BE2C (cell line): ENCODE data around the gene GRAMD2B. TPM values are rescaled to one million over a fixed set of nuclear protein-coding genes. Genes with fewer than 3 reads are reported as not detected.
A peak's percentile ranks its signal among the peaks of the same experiment; 100 is the strongest.
"Not testable (repeated sequence)": the region's sequence is repeated elsewhere in the genome, so short reads cannot be mapped to it uniquely, and the experiment has no call there.

Experiments
- DNase-seq: peaks from one replicate; pipeline ENCODE4 v3.0.0-alpha.2; 2020
- H3K27me3 ChIP-seq: fragments of 250-450 bp; sonication (Bioruptor Pico); 2 replicates; pipeline ENCODE4 v1.5.1; 2020; ENCODE audit warnings: mild to moderate bottlenecking
- H3K36me3 ChIP-seq: fragments of 250-450 bp; sonication (Bioruptor Pico); 2 replicates; pipeline ENCODE4 v1.5.1; 2020; ENCODE audit warnings: mild to moderate bottlenecking
- H3K4me1 ChIP-seq: fragments of 250-450 bp; sonication (Bioruptor Pico); 2 replicates; pipeline ENCODE4 v1.5.1; 2020
- H3K4me3 ChIP-seq: 2 replicates; pipeline ENCODE4 v1.5.1; 2011; ENCODE audit warnings: low read depth, low read length
- H3K9me3 ChIP-seq: fragments of 250-450 bp; sonication (Bioruptor Pico); 2 replicates; pipeline ENCODE4 v1.5.1; 2020
- polyA plus RNA-seq: library from polyadenylated mRNA; unstranded; fragments of >200 nt; gene quantifications from one replicate; pipeline ENCODE4 v1.2.1, GENCODE V29; 2012; ENCODE audit warnings: low read depth, missing spikeins; ENCODE audit not compliant: insufficient read length, insufficient read depth
- TF ChIP-seq, protein P1 (sequence below): IDR thresholded peaks from 2 replicates; pipeline ENCODE4 v1.5.1; 2012; ENCODE audit warnings: mild to moderate bottlenecking, low read depth, low read length

Gene GRAMD2B, protein sequence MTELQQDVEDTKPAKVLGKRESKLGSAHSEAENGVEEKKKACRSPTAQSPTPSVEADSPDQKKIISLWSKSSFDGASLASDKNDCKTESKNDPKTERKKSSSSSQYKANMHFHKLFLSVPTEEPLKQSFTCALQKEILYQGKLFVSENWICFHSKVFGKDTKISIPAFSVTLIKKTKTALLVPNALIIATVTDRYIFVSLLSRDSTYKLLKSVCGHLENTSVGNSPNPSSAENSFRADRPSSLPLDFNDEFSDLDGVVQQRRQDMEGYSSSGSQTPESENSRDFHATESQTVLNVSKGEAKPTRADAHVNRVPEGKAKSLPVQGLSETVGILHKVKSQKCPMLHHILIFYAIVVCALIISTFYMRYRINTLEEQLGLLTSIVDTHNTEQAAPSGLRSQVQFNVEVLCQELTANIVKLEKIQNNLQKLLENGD
- polyA plus RNA-seq = not detected

DNA sequence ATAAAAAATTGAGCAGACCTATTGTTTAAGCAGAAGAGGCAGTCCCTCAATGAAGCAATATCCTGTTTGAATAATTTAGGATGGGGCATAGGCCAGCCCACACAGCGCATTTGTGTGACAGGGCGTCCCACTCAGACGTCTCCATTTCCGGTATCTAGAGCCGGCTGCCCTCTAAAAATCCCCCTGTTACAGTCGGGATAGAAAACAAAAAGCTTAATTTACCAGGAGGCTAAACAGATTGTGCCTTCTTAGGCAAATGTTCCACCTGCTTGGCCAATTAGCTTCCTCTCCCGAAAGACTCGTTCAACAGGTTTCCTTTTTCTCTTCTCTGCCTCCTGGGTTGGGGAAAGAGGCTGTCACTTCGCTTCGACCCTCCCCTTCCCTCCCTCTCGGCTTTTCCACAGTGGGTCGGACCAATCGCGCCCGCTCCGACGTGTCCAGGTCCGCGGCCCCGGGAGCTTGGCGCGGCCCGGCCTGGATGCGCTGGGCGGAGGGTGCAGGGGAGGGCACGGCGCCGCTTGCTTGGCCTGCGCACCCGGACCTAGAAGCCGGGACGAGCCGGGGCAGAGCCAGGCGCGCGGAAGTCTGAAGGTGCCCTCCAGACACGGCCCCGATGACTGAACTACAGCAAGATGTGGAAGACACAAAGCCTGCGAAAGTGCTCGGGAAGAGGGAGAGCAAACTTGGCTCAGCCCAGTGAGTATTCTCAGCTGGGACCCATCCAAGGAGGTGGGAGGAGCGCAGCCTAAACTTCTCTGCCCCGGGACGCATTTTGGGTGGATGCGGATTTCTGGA lies at the start of gene GRAMD2B:
TSS of gene GRAMD2B (plus strand) at position 416 of the 795 bp plus-strand sequence. CDS start at position 614, 198 bp downstream.
- peak; percentile 22 for DNase-seq
- H3K4me3 ChIP-seq = peak within 1 kb of the TSS; percentile 32

DNA sequence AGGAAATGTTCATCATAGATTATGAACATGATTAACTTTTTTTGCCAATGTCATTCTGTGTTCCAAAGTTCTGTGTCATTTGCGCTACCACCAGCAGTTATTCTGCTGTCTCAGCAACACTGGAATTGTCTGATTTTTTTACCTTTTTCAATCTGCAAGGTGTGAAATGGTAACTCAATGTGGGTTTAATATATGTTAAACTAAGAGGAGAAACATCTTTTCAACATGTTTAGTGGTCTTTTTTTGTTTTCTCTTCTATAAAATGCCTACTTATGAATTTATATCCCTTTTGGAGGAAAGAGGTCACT lies 49.1 kb upstream of the GRAMD2B start:
- H3K4me3 ChIP-seq = no peak overlapping the region
- H3K36me3 ChIP-seq = no peaks in the 10 kb centered on the region
- no peaks in the 10 kb centered on the region for H3K9me3 ChIP-seq
- no peaks in the 10 kb centered on the region for H3K4me1 ChIP-seq
- no peaks in the 10 kb centered on the region for H3K27me3 ChIP-seq
- TF ChIP-seq, protein P1, sequence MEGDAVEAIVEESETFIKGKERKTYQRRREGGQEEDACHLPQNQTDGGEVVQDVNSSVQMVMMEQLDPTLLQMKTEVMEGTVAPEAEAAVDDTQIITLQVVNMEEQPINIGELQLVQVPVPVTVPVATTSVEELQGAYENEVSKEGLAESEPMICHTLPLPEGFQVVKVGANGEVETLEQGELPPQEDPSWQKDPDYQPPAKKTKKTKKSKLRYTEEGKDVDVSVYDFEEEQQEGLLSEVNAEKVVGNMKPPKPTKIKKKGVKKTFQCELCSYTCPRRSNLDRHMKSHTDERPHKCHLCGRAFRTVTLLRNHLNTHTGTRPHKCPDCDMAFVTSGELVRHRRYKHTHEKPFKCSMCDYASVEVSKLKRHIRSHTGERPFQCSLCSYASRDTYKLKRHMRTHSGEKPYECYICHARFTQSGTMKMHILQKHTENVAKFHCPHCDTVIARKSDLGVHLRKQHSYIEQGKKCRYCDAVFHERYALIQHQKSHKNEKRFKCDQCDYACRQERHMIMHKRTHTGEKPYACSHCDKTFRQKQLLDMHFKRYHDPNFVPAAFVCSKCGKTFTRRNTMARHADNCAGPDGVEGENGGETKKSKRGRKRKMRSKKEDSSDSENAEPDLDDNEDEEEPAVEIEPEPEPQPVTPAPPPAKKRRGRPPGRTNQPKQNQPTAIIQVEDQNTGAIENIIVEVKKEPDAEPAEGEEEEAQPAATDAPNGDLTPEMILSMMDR = no peak
- no peak for DNase-seq

More for the DNA sequence above, at the start of gene GRAMD2B:
- H3K36me3 ChIP-seq = no peaks in the 10 kb centered on the region
- TF ChIP-seq, protein P1 = no peak
- H3K4me1 ChIP-seq = no peaks in the 10 kb centered on the region
- H3K9me3 ChIP-seq = no peaks in the 10 kb centered on the region
- peaks cover 8% of the 10 kb centered on the region; the same call in 1 of the 2 replicates for H3K27me3 ChIP-seq

DNA sequence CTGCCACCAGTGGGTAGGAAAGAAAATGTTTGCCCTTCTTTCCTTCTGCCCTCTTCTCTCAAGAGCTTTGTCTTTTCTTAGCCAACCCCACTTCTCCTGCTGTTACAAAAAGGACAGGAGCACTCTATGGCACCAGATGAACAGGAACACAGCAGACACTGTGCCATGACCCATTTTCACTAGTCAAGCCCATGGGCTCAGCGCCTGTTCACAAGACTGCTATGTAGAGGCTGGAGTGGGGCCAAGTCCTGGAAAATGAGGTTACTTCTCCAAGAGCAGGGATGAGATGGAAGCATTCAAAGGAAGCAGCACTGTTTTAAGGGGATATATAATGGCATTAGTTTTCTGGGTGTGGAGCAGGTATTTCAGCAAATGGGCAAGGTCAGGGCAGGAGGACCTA lies 46.8 kb upstream of the GRAMD2B start:
- peak; percentile 16 for DNase-seq
- no peaks in the 10 kb centered on the region for H3K4me1 ChIP-seq
- no peaks in the 10 kb centered on the region for H3K9me3 ChIP-seq
- no peaks in the 10 kb centered on the region for H3K36me3 ChIP-seq
- H3K4me3 ChIP-seq = no peak overlapping the region
- H3K27me3 ChIP-seq = no peaks in the 10 kb centered on the region
- TF ChIP-seq, protein P1 = no peak

DNA sequence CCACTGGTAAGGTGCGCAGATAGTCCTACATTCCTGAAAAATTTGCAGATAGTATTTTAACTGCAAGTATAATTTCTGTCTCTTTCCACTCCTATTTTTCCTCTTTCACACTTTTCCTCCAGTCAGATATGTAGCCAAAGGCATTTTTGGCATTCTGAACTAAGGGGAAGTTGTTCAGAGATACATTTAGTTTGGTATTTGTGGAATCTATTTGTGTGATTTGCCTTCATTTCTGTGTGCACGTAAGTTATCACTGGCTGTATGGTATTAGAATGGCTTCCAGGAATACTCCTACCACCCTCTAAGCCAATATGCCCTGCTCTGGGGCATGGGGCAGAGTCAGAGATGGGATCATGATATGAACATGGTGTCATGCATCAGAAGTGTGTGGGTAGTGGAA lies 45.8 kb upstream of the GRAMD2B start:
- no peak for DNase-seq
- H3K4me3 ChIP-seq = no peak overlapping the region
- TF ChIP-seq, protein P1 = no peak
- no peaks in the 10 kb centered on the region for H3K27me3 ChIP-seq
- H3K9me3 ChIP-seq = no peaks in the 10 kb centered on the region
- no peaks in the 10 kb centered on the region for H3K36me3 ChIP-seq
- no peaks in the 10 kb centered on the region for H3K4me1 ChIP-seq

DNA sequence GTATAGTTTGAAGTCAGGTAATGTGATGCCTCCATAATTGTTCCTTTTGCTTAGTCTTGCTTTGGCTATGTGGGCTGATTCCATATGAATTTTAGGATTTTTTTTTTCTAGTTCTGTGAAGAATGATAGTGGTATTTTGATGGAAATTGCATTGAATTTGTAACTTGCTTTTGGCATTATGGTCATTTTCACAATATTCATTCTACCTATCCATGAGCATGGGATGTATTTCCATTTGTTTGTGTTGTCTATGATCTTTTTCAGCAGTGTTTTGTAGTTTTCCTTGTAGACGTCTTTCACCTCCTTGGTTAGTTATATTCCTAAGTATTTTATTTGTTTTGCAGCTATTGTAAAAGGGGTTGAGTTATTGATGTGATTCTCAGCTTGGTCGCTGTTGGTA lies 42.9 kb upstream of the GRAMD2B start:
- H3K27me3 ChIP-seq, DNase-seq, H3K4me1 ChIP-seq, H3K36me3 ChIP-seq, H3K9me3 ChIP-seq, H3K4me3 ChIP-seq: not testable (repeated sequence)

DNA sequence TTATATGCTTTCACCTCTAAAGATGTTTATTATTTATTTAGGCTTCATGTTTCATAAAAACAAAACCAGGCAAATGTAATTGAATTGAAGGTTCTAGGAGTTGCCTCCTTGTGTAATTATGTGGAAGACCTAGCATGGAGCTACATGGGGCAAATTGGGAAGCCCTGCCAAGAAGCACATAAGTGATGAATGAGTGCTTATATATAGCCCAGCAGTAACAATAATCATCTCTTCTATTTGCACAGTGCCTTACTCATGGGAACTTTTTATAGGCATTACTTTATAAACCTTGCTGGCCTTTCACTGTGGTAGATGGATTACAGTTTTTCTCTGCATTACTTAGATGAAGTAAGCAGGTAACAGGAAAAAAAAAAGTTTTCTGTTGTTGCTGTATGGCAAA lies 40.0 kb upstream of the GRAMD2B start:
- Histone ChIP-seq H3K4me3 (no peak overlapping the region), H3K4me1 (peaks cover 8% of the 10 kb centered on the region), H3K9me3 (no peaks in the 10 kb centered on the region), H3K27me3 (no peaks in the 10 kb centered on the region), H3K36me3 (no peaks in the 10 kb centered on the region)
- DNase-seq = no peak
- TF ChIP-seq, protein P1 = no peak
